Umbilical cord (tissue), 2 donors: Measurements from ENCODE around the gene PHF13. TPM values are rescaled to one million over a fixed set of nuclear protein-coding genes. Genes with fewer than 3 reads are reported as not detected.

Source experiments
- DNase-seq: peaks from one replicate; pipeline ENCODE4 v3.0.0-alpha.2; 2015; ENCODE audit warnings: low spot score
- total RNA-seq: library from RNA; depleted of rRNA; stranded (reverse); fragments of >200 nt; gene quantifications from one replicate; pipeline ENCODE4 v1.2.3, GENCODE V29; 2014; ENCODE audit warnings: low replicate concordance; ENCODE audit not compliant: insufficient read depth

Gene PHF13
- total RNA-seq = 20.9 TPM

DNA sequence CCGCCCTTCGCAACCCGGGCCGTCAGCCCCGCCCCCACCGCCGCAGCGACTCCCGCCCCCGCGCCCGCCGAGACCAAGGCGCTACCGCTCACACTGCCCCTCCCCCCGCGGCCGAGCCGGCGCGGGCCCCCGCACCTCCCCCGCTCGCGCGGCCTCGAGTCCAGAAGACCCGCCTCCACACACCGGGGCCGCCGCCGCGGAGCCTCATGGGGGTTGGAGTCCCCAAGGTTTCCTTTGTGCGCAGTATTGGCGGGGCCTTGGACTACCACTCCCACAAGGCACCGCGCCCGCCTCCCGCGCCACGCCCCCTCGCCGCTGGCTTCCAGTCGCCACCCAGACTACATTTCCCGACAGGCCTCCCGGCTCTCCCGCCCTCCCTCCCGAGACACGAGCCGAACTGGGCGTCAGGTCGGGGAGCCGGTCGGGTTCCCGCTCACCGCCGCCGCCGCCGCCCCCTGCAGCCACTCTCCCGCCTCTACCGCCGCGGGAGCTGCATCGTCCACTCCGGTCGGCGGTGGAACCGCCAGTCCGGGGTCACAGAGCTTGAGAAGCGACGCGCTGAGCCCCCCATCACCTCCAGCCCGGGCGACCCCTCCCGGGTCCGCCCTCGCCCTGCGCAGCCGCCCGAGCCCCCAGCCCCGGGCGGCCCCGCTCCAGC, at the start of gene PHF13:
TSS of gene PHF13 (plus strand) at position 371 of the 658 bp plus-strand sequence. CDS start 336 bp downstream, outside the sequence.
- DNase-seq = peak; percentile 99

DNA sequence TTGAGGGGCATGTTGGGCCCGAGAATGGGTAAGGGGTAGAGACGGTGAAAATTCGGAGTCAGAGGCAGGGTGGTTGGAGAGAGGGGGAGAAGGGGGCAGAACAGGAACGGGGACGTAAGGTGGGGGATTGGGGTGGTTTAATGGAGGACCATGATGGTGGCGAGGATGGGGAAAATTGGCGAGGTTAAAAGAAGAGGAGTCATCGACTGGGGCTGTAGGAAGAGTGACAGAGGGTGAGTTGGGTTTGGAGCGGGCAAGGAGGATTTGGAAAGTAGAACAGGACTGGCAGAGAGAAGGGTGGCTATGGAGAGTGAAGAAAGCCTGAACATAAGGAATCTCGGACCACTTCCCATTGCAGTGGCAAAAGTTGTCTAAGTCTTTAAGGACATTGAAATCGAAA, 44.5 kb upstream of the PHF13 start:
- no peak for DNase-seq

- no peak for DNase-seq
Observed at GRCh38 chr1:6570100-6570499, 43.4 kb upstream of the PHF13 start.

- no peak for DNase-seq
Observed at GRCh38 chr1:6570987-6571386, 42.5 kb upstream of the PHF13 start.

DNA sequence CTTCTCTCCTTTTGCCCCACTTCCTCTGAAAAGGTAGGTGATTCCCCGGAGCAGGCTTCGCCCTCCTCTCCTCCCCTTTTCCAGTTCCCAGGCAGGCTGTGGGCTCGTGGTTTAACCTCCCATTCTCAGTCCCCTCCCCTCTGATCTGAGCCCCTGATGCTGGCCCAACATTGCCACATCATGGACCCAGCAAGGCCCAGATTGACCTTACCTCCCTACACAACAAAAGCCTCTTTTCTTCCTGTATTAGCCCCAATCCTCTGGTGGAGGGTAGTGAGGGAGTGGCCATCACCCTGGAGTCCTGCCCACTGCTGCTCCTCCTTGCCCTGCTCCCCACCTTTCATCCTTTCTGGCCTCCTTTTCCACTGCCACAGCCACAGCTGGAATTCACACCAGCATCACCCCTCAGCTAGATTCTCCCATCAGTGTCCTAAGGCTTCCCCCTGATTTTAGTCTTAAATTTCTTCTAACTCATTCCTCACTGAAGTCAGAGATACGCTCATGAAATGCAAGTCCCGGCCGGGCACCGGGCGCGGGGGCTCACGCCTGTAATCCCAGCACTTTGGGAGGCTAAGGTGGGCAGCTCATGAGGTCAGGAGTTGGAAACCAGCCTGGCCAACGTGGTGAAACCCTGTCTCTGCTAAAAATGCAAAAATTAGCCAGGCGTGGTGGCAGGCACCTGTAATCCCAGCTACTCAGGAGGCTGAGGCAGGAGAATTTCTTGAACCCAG, 40.7 kb upstream of the PHF13 start:
- no peak for DNase-seq

DNA sequence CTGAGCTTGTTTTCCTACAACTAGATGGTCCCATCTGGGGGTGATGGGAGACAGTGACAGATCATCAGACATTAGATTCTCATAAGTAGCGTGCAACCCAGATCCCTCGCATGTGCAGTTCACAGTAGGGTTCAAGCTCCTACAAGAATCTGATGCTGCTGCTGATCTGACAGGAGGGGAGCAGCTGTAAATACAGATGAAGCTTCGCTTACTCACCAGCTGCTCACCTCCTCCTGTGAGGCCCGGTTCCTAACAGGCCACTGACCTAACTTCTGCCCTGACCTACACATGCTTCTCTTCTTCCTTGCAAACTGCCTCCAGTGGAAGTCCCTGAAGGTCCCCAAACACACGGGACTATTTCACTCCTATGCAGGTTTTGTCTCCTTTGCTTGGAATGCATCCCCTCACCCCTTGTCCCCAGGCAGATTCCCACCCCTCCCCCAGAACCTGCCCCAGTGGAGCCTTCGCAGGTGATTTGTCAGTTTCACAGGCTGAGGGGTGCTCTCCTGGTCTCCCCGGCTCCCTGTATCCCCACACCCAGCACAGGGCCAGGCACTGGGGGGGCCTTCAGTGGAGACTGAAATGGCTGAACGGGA, 39.4 kb upstream of the PHF13 start:
- DNase-seq = no peak

DNA sequence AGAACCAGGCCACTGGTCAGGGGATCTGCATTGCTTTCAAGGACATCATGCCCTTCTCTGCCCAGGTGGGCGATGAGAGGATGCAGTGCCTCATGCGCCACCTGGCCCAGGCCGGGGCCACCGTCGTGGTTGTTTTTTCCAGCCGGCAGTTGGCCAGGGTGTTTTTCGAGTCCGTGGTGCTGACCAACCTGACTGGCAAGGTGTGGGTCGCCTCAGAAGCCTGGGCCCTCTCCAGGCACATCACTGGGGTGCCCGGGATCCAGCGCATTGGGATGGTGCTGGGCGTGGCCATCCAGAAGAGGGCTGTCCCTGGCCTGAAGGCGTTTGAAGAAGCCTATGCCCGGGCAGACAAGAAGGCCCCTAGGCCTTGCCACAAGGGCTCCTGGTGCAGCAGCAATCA, 38.7 kb upstream of the PHF13 start:
- no peak for DNase-seq

- no peak for DNase-seq
Observed at GRCh38 chr1:6577831-6578525, 35.6 kb upstream of the PHF13 start.

DNA sequence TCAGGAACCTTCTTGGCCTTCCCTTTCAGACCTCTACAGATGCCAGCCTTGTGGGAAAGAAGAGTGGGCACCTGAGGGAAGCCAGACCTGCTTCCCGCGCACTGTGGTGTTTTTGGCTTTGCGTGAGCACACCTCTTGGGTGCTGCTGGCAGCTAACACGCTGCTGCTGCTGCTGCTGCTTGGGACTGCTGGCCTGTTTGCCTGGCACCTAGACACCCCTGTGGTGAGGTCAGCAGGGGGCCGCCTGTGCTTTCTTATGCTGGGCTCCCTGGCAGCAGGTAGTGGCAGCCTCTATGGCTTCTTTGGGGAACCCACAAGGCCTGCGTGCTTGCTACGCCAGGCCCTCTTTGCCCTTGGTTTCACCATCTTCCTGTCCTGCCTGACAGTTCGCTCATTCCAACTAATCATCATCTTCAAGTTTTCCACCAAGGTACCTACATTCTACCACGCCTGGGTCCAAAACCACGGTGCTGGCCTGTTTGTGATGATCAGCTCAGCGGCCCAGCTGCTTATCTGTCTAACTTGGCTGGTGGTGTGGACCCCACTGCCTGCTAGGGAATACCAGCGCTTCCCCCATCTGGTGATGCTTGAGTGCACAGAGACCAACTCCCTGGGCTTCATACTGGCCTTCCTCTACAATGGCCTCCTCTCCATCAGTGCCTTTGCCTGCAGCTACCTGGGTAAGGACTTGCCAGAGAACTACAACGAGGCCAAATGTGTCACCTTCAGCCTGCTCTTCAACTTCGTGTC, 34.7 kb upstream of the PHF13 start:
- DNase-seq = no peak

- DNase-seq = peak; percentile 99
Observed at GRCh38 chr1:6579374-6580118, 34.0 kb upstream of the PHF13 start, which contains the start of gene ZBTB48. Gene ZBTB48, plus strand, starts transcription at chr1:6579994. Its CDS starts 616 bp downstream, at chr1:6580610.

DNA sequence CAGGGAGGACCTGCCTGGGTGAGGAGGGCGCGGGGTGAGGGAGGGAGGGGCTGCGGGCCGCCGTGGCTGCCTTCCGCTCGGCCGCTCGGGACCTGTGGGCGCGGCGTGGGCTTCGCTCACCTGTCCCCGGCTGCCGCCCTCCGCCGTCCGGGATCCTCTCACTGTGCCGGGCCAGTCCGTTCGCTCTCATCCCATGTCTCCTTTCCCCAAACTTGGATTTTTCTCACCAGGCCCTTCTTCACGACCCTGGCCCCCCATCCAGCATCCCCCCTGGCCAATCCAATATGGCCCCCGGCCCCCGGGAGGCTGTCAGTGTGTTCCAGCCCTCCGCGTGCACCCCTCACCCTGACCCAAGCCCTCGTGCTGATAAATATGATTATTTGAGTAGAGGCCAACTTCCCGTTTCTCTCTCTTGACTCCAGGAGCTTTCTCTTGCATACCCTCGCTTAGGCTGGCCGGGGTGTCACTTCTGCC, 33.4 kb upstream of the PHF13 start:
- DNase-seq = no peak

DNA sequence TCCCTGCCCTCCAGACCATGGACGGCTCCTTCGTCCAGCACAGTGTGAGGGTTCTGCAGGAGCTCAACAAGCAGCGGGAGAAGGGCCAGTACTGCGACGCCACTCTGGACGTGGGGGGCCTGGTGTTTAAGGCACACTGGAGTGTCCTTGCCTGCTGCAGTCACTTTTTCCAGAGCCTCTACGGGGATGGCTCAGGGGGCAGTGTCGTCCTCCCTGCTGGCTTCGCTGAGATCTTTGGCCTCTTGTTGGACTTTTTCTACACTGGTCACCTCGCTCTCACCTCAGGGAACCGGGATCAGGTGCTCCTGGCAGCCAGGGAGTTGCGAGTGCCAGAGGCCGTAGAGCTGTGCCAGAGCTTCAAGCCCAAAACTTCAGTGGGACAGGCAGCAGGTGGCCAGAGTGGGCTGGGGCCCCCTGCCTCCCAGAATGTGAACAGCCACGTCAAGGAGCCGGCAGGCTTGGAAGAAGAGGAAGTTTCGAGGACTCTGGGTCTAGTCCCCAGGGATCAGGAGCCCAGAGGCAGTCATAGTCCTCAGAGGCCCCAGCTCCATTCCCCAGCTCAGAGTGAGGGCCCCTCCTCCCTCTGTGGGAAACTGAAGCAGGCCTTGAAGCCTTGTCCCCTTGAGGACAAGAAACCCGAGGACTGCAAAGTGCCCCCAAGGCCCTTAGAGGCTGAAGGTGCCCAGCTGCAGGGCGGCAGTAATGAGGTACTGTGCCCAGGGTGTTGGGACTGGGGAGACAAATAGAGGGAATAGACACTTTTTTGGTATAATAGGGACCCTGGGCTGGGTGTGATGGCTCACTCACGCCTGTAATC, 32.7 kb upstream of the PHF13 start:
- no peak for DNase-seq

- no peak for DNase-seq
Observed at GRCh38 chr1:6581561-6582305, 31.8 kb upstream of the PHF13 start.

GRCh38 chr1:6582370-6582769, 31.2 kb upstream of the PHF13 start:
- no peak for DNase-seq

- no peak for DNase-seq
Observed at GRCh38 chr1:6584126-6585080, 29.1 kb upstream of the PHF13 start.

DNA sequence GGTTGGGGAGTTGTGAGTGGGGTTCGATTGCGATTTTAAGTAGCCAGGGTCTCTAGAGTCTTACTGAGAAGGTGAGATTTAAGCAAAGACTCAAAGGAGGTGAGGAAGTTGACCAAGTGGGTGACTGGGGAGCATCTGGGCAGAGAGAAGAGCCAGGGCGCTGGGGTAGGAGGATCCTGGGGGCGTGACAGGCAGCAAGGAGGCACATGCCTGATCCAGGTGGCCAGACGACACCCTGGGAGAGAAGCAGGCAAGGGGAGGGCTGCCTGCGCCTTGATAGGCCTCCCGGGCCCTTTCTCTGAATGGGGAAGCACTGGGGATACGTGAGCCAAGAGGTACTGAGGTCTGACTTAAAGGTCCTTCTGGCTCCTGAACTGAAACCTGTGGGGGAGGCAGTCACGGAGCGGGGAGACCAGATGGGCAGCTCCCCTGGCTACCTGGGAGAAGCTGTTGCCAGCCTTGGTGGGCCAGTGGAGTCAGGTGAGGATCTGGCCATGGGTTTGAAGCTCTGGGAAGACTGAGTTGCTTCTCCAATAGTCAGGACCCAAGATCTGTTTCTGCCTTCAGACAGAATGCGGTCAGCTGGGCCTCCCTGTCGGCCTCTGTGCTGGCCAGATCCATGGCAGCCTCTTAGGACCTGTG, 28.3 kb upstream of the PHF13 start:
- no peak for DNase-seq

DNA sequence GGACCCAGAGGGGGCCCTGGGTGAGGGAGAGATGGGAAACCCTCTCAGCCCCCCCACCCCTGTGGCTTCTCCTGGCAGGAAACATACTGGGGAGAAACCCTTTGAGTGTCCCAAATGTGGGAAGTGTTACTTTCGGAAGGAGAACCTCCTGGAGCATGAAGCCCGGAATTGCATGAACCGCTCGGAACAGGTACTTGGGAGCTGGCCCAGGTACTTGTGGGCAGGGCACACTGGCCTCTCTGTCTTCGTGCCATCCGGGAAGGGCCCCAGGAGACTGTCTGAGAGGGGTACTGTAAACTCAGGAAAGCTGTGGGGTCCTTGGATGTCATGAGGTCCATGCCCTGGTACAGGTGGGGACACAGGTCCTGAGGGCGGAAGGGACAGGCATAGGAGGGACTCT, 27.7 kb upstream of the PHF13 start:
- no peak for DNase-seq
